Transverse colon (tissue), 4 donors: ENCODE data around the gene KIAA0753. TPM values are rescaled to one million over a fixed set of nuclear protein-coding genes. Genes with fewer than 3 reads are reported as not detected.

Source experiments
- DNase-seq: peaks from one replicate; pipeline ENCODE4 v3.0.0-alpha.2; 2019
- H3K27ac ChIP-seq, 4 donors: fragments of 200-600 bp; sonication (generic); 2 replicates each; pipeline ENCODE4 v1.5.1; 2016 to 2018; ENCODE audit warnings: inconsistent platforms in 4 of 4
- H3K27me3 ChIP-seq: fragments of 200-600 bp; sonication (generic); 2 replicates; pipeline ENCODE4 v1.5.1; 2017; ENCODE audit warnings: inconsistent platforms
- H3K36me3 ChIP-seq, 4 donors: fragments of 200-600 bp; sonication (generic); 2 replicates each; pipeline ENCODE4 v1.5.1; 2017 to 2019; ENCODE audit warnings: inconsistent platforms in 4 of 4
- H3K4me1 ChIP-seq, 4 donors: fragments of 200-600 bp; sonication (generic); 2 replicates each; pipeline ENCODE4 v1.5.1; 2017 to 2020; ENCODE audit warnings: inconsistent platforms in 4 of 4
- H3K4me3 ChIP-seq, 4 donors: fragments of 200-600 bp; sonication (generic); 1 replicate in 1 of 4; 2 replicates in 3 of 4; pipeline versions ENCODE4 v1.5.1 to v1.6.1; 2017 to 2019; ENCODE audit warnings: inconsistent platforms in 4 of 4
- H3K9me3 ChIP-seq, 2 donors: fragments of 200-600 bp; sonication (generic); 2 replicates each; pipeline ENCODE4 v1.5.1; 2017 to 2019; ENCODE audit warnings: inconsistent platforms in 2 of 2
- CTCF ChIP-seq, 5 experiments: fragments of 200-600 bp in 3 of 5; fragments of 450-650 bp in 2 of 5; sonication (generic) in 3 of 5; IDR thresholded peaks; 1 replicate in 2 of 5; 2 replicates in 3 of 5; pipeline ENCODE4 v1.5.1; 2016 to 2017; ENCODE audit warnings: antibody characterized with exemption in 5 of 5, inconsistent platforms in 3 of 5, mild to moderate bottlenecking in 2 of 5, moderate library complexity in 1 of 5
- EP300 ChIP-seq: sonication (generic); formaldehyde crosslinking; IDR thresholded peaks from one replicate; pipeline ENCODE4 v1.6.1; 2017; ENCODE audit warnings: antibody characterized with exemption, low read depth
- POLR2A ChIP-seq: fragments of 450-650 bp; IDR thresholded peaks from one replicate; pipeline ENCODE4 v1.6.1; 2016; ENCODE audit warnings: antibody characterized with exemption, mild to moderate bottlenecking, moderate library complexity
- POLR2AphosphoS5 ChIP-seq, 3 donors: sonication (generic); formaldehyde crosslinking; IDR thresholded peaks; one replicate each; pipeline ENCODE4 v1.6.1; 2016; ENCODE audit warnings: antibody characterized with exemption in 3 of 3
- WGBS, 2 donors: methylation state at CpG; one replicate each; pipeline ENCODE4 v1.1.5; 2018; ENCODE audit warnings: low coverage in 1 of 2; 5-methylcytosine and 5-hydroxymethylcytosine counted together
- in situ Hi-C, 4 donors: fragments of 200-750 bp; cut with MboI; loops; one replicate each; pipeline versions ENCODE4 v1.15.0 to v1.15.1; 2017; ENCODE audit warnings: low sequenced_read_pairs in 3 of 4, low pct_ligation_motif_present in 1 of 4, low pct_unique_long_range_greater_than_20kb in 1 of 4
- intact Hi-C: fragments of 100-400 bp; cut with DNase I; formaldehyde crosslinking; loops from one replicate; pipeline ENCODE4 v1.15.1; 2023; ENCODE audit warnings: low total_unique reads
- total RNA-seq, 4 donors: library from RNA; depleted of rRNA; stranded (reverse); fragments of >200 nt; gene quantifications; one replicate each; pipeline ENCODE4 v1.1.0, GENCODE V29; 2016

Gene KIAA0753
- total RNA-seq, 4 donors from 2014 or later: 9.8 to 41.1 (median 16.9) TPM

GRCh38 chr17:6610011-6610410 lies 30.5 kb downstream of the KIAA0753 start:
- DNase-seq: no peak
- in situ Hi-C loops: no loop called here
- H3K36me3 ChIP-seq: peaks cover 0 to 54% (median 22%) of the 10 kb centered on the region in 4 donors

GRCh38 chr17:6608321-6608720 lies 32.2 kb downstream of the KIAA0753 start:
- H3K4me3 ChIP-seq: no peak overlapping the region
- in situ Hi-C loops (no loop called here), intact Hi-C loops (no loop called here)
- no peak for DNase-seq
- no peaks in the 10 kb centered on the region for H3K9me3 ChIP-seq
- no peak for TF ChIP-seq POLR2A
- peaks cover 0 to 54% (median 22%) of the 10 kb centered on the region in 4 donors for H3K36me3 ChIP-seq
- peaks cover 0 to 5% (median 0%) of the 10 kb centered on the region in 4 donors for H3K4me1 ChIP-seq
- no peak overlapping the region for H3K27ac ChIP-seq
- WGBS, 2 donors: 93% methylated on average over 3 of the region's 3 CpGs; no CpG with 5 or more reads in 1 of the 2 donors
- no peaks in the 10 kb centered on the region for H3K27me3 ChIP-seq

More at GRCh38 chr17:6610011-6610410, 30.5 kb downstream of the KIAA0753 start:
- Histone ChIP-seq H3K4me3 (no peak overlapping the region), H3K27ac (no peak overlapping the region), H3K4me1 (no peaks in the 10 kb centered on the region), H3K9me3 (no peaks in the 10 kb centered on the region), H3K27me3 (no peaks in the 10 kb centered on the region)
- TF ChIP-seq POLR2A (no peak), POLR2AphosphoS5 (IDR thresholded peaks at IDR 0.05) (no peak), CTCF (IDR thresholded peaks at IDR 0.05) (no peak), EP300 (no peak)
- 93 to 100% methylated on average over 3 to 5 of the region's 5 CpGs for WGBS, 2 donors
- intact Hi-C loops: loop anchor here (10.0 kb wide), 1 partner anchor 135 kb away; no protein-coding TSS in a partner anchor

GRCh38 chr17:6605142-6605541 lies 35.4 kb downstream of the KIAA0753 start:
- in situ Hi-C loops (no loop called here), intact Hi-C loops (no loop called here)
- peaks cover 0 to 46% (median 18%) of the 10 kb centered on the region in 4 donors for H3K36me3 ChIP-seq
- DNase-seq: no peak
- no peak overlapping the region for H3K27ac ChIP-seq
- peaks cover 0 to 11% (median 0%) of the 10 kb centered on the region in 4 donors for H3K4me1 ChIP-seq
- WGBS, 2 donors: 93% methylated on average over 6 of the region's 6 CpGs; no CpG with 5 or more reads in 1 of the 2 donors
- H3K9me3 ChIP-seq: no peaks in the 10 kb centered on the region
- H3K4me3 ChIP-seq: no peak overlapping the region
- no peak for TF ChIP-seq POLR2AphosphoS5 (IDR thresholded peaks at IDR 0.05)
- TF ChIP-seq CTCF (IDR thresholded peaks at IDR 0.05): no peak
- no peak for TF ChIP-seq EP300
- no peak for TF ChIP-seq POLR2A
- H3K27me3 ChIP-seq: no peaks in the 10 kb centered on the region

- in situ Hi-C loops: no loop called here
- DNase-seq: no peak
- intact Hi-C loops: no loop called here
- H3K36me3 ChIP-seq: peaks cover 0 to 33% (median 11%) of the 10 kb centered on the region in 4 donors
- peaks cover 5 to 24% (median 11%) of the 10 kb centered on the region in 4 donors for H3K4me1 ChIP-seq
- no peak overlapping the region for H3K4me3 ChIP-seq
- no peak for TF ChIP-seq EP300
- no peak for TF ChIP-seq CTCF (IDR thresholded peaks at IDR 0.05)
- TF ChIP-seq POLR2A: no peak
- TF ChIP-seq POLR2AphosphoS5 (IDR thresholded peaks at IDR 0.05): no peak
- no peaks in the 10 kb centered on the region for H3K27me3 ChIP-seq
- no peak overlapping the region for H3K27ac ChIP-seq
- no peaks in the 10 kb centered on the region for H3K9me3 ChIP-seq
- 58 to 70% methylated on average over 3 of the region's 3 CpGs for WGBS, 2 donors
These were observed 36.7 kb downstream of the KIAA0753 start for GRCh38 chr17:6603744-6604325.
